Mucosa of descending colon (tissue), 3 donors: ENCODE measurements around the gene PRR11. TPM values are rescaled to one million over a fixed set of nuclear protein-coding genes. Genes with fewer than 3 reads are reported as not detected.

Experiments used
- ATAC-seq: fragments of 200-7000 bp; cut with Tn5 transposase; one replicate; pipeline ENCODE4 v1.9.1; 2020; ENCODE audit warnings: mild to moderate bottlenecking, moderate library complexity
- DNase-seq, 3 donors: peaks; one replicate each; pipeline ENCODE4 v3.0.0-alpha.2; 2020
- H3K36me3 ChIP-seq: fragments of 200-600 bp; one replicate; pipeline ENCODE4 v1.8.0; 2021; ENCODE audit warnings: low read depth, mild to moderate bottlenecking
- H3K4me1 ChIP-seq: fragments of 200-600 bp; one replicate; pipeline ENCODE4 v1.8.0; 2021; ENCODE audit warnings: low read depth, mild to moderate bottlenecking
- H3K4me3 ChIP-seq: fragments of 200-600 bp; one replicate; pipeline ENCODE4 v1.8.0; 2021; ENCODE audit warnings: mild to moderate bottlenecking
- H3K9me3 ChIP-seq: fragments of 200-600 bp; one replicate; pipeline ENCODE4 v1.8.0; 2021; ENCODE audit warnings: mild to moderate bottlenecking
- intact Hi-C, 2 donors: fragments of 100-400 bp; cut with DNase I in 1 of 2; cut with micrococcal nuclease in 1 of 2; formaldehyde crosslinking; loops; one replicate each; pipeline versions ENCODE4 v1.11.0 to v1.11.1; 2022; cut with DNase I, micrococcal nuclease
- microRNA-seq: library from miRNA; unstranded; fragments of <30 nt; microRNA quantifications from one replicate; pipeline ENCODE4, GENCODE V29; 2019
- total RNA-seq, 3 donors: library from RNA; stranded (reverse); fragmentation: NEBNext Ultra II Directional in 2 of 3; extraction: Animal tissue kit (Norgen Biotek cat#: 25700) in 2 of 3; gene quantifications; one replicate each; pipeline versions ENCODE4 v1.2.1 to v1.2.4, GENCODE V29; 2021 to 2023
- TF ChIP-seq, protein P1 (sequence below): fragments of 200-600 bp; IDR thresholded peaks from one replicate; pipeline ENCODE4 v1.8.0; 2022; ENCODE audit warnings: antibody characterized with exemption, mild to moderate bottlenecking
- donor health status: DM: no; HTN: no; CAD: no; lungs with moderate emphysema.
- donor health status: DM: no; HTN: no; CAD: no.
- donor health status: DM: no; HTN: yes; CAD: no.

Gene PRR11
- total RNA-seq, 3 donors from 2014 or later = 2.0 to 17.3 (median 3.5) TPM

DNA sequence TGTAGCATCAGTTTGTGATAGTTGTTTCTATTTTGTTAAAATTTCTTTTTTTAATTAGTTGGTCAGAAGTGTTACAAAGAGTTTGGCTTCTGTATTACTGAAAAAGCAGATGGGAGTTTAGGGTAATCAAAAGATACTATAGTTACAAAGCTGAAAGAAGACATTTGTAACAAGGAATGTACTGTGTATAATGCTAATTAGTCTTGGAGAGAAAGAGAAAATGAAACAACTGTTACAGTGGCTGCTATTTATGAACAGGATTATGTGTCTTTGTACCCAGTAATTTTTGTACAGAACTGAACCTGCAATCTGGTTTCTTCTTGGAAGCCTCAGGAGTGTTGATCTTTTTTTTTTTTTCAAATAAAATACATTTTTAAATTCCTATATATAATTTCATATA is 79.1 kb downstream of the PRR11 start:
- ATAC-seq = no peak
- TF ChIP-seq, protein P1, sequence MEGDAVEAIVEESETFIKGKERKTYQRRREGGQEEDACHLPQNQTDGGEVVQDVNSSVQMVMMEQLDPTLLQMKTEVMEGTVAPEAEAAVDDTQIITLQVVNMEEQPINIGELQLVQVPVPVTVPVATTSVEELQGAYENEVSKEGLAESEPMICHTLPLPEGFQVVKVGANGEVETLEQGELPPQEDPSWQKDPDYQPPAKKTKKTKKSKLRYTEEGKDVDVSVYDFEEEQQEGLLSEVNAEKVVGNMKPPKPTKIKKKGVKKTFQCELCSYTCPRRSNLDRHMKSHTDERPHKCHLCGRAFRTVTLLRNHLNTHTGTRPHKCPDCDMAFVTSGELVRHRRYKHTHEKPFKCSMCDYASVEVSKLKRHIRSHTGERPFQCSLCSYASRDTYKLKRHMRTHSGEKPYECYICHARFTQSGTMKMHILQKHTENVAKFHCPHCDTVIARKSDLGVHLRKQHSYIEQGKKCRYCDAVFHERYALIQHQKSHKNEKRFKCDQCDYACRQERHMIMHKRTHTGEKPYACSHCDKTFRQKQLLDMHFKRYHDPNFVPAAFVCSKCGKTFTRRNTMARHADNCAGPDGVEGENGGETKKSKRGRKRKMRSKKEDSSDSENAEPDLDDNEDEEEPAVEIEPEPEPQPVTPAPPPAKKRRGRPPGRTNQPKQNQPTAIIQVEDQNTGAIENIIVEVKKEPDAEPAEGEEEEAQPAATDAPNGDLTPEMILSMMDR = no peak
- Histone ChIP-seq H3K9me3 (no peaks in the 10 kb centered on the region), H3K36me3 (no peaks in the 10 kb centered on the region), H3K4me1 (no peaks in the 10 kb centered on the region), H3K4me3 (no peak overlapping the region)
- no peak for DNase-seq
- intact Hi-C loops = no loop called here

DNA sequence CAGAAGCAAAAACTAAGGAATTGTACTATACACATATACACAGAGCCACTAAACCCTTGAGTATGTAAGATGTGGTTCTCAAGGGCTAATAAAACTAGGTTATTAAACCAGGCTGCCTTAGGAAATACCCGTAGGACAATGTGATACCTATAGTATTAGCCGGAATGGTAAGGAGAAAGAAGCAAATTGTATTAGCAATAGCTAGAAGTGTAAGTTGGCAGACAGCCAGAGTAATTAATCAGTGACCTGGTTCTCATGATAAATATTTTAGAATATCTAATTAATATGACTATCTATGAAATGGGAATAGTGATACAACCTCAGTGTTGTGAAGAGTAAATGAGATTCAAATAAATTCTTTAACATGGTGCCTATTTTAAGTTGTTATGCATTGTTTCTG is 83.4 kb downstream of the PRR11 start:
- DNase-seq = no peak
- intact Hi-C loops = no loop called here
- H3K9me3 ChIP-seq = no peaks in the 10 kb centered on the region
- H3K4me3 ChIP-seq = no peak overlapping the region
- TF ChIP-seq, protein P1 = no peak
- H3K4me1 ChIP-seq = no peaks in the 10 kb centered on the region
- no peaks in the 10 kb centered on the region for H3K36me3 ChIP-seq
- ATAC-seq = no peak

DNA sequence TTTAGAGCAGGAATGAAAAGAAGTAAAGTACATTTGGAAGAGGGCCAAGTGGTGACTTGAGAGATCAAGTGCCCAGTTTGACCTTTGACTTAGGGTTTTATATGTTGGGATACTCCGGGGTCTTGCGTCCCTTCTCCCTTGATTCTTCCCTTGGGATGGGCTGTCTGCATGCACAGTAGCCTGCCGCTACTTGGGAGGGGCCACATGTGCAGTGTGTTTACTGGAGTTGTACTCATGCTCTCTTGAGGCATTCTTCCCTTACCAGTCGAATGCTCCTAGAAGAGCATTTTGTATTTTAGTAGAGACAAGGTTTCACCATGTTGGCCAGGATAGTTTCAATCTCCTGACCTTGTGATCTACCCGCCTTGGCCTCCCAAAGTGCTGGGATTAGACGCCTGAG is 88.5 kb downstream of the PRR11 start:
- Histone ChIP-seq H3K4me1 (no peaks in the 10 kb centered on the region), H3K9me3 (no peaks in the 10 kb centered on the region), H3K36me3 (no peaks in the 10 kb centered on the region), H3K4me3 (no peak overlapping the region)
- TF ChIP-seq, protein P1 = no peak
- ATAC-seq = no peak
- no peak for DNase-seq
- intact Hi-C loops = no loop called here

Small RNA genes within 50 kb of the gene (microRNA-seq; reads per million reads assigned to microRNA genes)
- gene MIR301A (52.9 reads per million, percentile 54 among the genes with 10 or more reads in this experiment), gene MIR454 (907 reads per million, percentile 83 among the genes with 10 or more reads in this experiment)

Other genes starting within 250 kb of the PRR11 start
- gene TRIM37, start 48.9 kb upstream of the PRR11 start, total RNA-seq = 10 to 100 TPM; 11.4 to 24.6 (median 14.5) TPM
- gene SKA2, start 560 bp upstream of the PRR11 start, total RNA-seq = 10 to 100 TPM; 15.7 to 30.0 (median 27.0) TPM
- 10 to 100 TPM in 1 of 3 donors, 1 to 10 TPM in 2; 8.6 to 11.1 (median 9.0) TPM for gene SMG8, start 54.3 kb downstream of the PRR11 start, total RNA-seq
- 1 to 10 TPM; 4.5 to 6.2 (median 4.9) TPM for gene GDPD1, start 64.8 kb downstream of the PRR11 start, total RNA-seq
- 10 to 100 TPM; 29.6 to 33.8 (median 32.8) TPM for gene YPEL2, start 175.9 kb downstream of the PRR11 start, total RNA-seq